ENCODE measurements around the gene STK4. TPM values are rescaled to one million over a fixed set of nuclear protein-coding genes. Genes with fewer than 3 reads are reported as not detected.

The STK4 gene
- total and polyA plus RNA-seq, 2 donors from 2014 or later = 4.3 to 41.0 TPM

DNA sequence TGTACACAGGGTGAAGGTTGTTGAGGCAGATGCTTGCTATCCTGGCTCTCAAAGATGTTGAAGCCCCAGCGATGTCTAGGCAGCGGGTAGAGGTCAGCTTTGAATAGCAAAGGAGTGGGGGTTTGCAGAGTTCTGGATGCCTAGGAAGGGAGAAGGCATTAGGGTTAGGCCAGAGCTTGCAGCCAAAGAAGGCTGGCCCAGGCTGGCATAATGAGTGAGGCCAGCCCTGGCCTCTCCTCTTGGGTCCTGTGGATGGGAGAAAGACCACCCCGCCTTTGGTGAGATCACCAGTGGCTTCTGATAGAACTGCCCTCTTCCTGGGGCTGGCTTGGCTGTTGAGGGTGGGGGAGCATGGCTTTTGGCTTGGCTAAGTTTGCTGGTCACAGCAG is 149.1 kb downstream of the STK4 start:
- Histone ChIP-seq H3K36me3 (ENCODE audit: control insufficient read depth in 2 of 3, insufficient read depth in 3 of 3, low read length in 3 of 3) (no peaks in the 10 kb centered on the region), H3K4me1 (ENCODE audit: control insufficient read depth in 2 of 3, insufficient read depth in 2 of 3, low read depth in 1 of 3, low read length in 3 of 3) (no peaks in the 10 kb centered on the region), H3K9ac (ENCODE audit: low read length in 3 of 3) (no peak overlapping the region), H3K27ac (ENCODE audit: low read depth in 2 of 2, low read length in 2 of 2) (no peak overlapping the region), H3K27me3 (ENCODE audit: control insufficient read depth, insufficient read depth, low read length) (no peaks in the 10 kb centered on the region), H3K9me3 (ENCODE audit: control insufficient read depth in 2 of 3, insufficient read depth in 1 of 3, low read length in 3 of 3) (no peaks in the 10 kb centered on the region), H3K4me3 (ENCODE audit: low read length in 3 of 3) (no peak overlapping the region)
- intact Hi-C loops (cut with DNase I) = no loop called here
- TF ChIP-seq, protein P1, sequence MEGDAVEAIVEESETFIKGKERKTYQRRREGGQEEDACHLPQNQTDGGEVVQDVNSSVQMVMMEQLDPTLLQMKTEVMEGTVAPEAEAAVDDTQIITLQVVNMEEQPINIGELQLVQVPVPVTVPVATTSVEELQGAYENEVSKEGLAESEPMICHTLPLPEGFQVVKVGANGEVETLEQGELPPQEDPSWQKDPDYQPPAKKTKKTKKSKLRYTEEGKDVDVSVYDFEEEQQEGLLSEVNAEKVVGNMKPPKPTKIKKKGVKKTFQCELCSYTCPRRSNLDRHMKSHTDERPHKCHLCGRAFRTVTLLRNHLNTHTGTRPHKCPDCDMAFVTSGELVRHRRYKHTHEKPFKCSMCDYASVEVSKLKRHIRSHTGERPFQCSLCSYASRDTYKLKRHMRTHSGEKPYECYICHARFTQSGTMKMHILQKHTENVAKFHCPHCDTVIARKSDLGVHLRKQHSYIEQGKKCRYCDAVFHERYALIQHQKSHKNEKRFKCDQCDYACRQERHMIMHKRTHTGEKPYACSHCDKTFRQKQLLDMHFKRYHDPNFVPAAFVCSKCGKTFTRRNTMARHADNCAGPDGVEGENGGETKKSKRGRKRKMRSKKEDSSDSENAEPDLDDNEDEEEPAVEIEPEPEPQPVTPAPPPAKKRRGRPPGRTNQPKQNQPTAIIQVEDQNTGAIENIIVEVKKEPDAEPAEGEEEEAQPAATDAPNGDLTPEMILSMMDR (IDR thresholded peaks at IDR 0.05; ENCODE audit: borderline replicate concordance, extremely low read depth, insufficient read depth) = no peak
- DNase-seq (no peak), FAIRE-seq (no peak)

DNA sequence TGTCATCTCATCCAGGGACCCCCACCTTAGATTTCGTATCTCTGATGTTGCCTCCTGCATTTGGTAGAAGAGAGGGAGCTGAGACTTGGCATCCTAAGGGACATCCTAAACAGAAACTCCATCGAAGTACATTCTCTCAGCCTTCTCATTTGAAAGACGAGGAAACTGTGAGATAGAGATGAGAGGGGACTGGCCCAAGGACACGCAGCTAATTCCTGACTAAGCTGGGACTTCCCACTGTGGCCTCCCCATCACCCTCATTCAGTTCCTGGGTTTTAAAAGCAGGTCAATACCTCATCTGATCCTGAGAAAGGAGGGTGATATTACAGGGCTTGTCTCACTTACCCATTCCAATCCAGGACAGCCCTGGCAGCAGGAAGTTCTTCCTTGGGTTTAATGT is 149.5 kb downstream of the STK4 start:
- intact Hi-C loops (cut with DNase I) = no loop called here
- Histone ChIP-seq H3K36me3 (ENCODE audit: control insufficient read depth in 2 of 3, insufficient read depth in 3 of 3, low read length in 3 of 3) (no peaks in the 10 kb centered on the region), H3K27me3 (ENCODE audit: control insufficient read depth, insufficient read depth, low read length) (no peaks in the 10 kb centered on the region), H3K27ac (ENCODE audit: low read depth in 2 of 2, low read length in 2 of 2) (no peak overlapping the region), H3K9me3 (ENCODE audit: control insufficient read depth in 2 of 3, insufficient read depth in 1 of 3, low read length in 3 of 3) (no peaks in the 10 kb centered on the region), H3K4me3 (ENCODE audit: low read length in 3 of 3) (no peak overlapping the region), H3K9ac (ENCODE audit: low read length in 3 of 3) (no peak overlapping the region), H3K4me1 (ENCODE audit: control insufficient read depth in 2 of 3, insufficient read depth in 2 of 3, low read depth in 1 of 3, low read length in 3 of 3) (no peaks in the 10 kb centered on the region)
- TF ChIP-seq, protein P1 (IDR thresholded peaks at IDR 0.05; ENCODE audit: borderline replicate concordance, extremely low read depth, insufficient read depth) = no peak
- FAIRE-seq = no peak
- DNase-seq = no peak

DNA sequence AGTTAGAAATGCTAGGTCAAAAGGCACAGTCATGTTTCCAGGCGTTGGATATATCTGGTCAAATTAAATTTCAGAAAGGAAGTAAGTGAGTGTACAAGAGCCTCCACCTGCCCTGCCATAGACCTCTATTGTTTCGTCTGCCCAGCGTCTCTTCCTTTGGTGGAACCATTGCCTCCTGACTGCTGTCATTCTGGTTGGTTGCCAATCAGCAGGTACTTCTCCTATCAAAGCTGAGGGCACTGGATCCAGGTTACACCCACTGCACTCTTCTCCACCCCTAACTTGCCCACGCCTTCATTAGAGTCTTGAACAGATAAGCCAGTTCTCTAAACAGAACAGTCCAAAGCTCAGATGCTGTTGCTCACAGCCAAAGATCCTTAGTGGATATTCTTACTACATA is 151.3 kb downstream of the STK4 start:
- no peaks in the 10 kb centered on the region for H3K9me3 ChIP-seq (ENCODE audit: control insufficient read depth in 2 of 3, insufficient read depth in 1 of 3, low read length in 3 of 3)
- TF ChIP-seq, protein P1 (IDR thresholded peaks at IDR 0.05; ENCODE audit: borderline replicate concordance, extremely low read depth, insufficient read depth) = no peak
- no peak overlapping the region for H3K9ac ChIP-seq (ENCODE audit: low read length in 3 of 3)
- no peaks in the 10 kb centered on the region for H3K36me3 ChIP-seq (ENCODE audit: control insufficient read depth in 2 of 3, insufficient read depth in 3 of 3, low read length in 3 of 3)
- DNase-seq (no peak), FAIRE-seq (no peak)
- H3K27ac ChIP-seq (ENCODE audit: low read depth in 2 of 2, low read length in 2 of 2) = no peak overlapping the region
- intact Hi-C loops (cut with DNase I) = no loop called here
- H3K27me3 ChIP-seq (ENCODE audit: control insufficient read depth, insufficient read depth, low read length) = no peaks in the 10 kb centered on the region
- no peak overlapping the region for H3K4me3 ChIP-seq (ENCODE audit: low read length in 3 of 3)
- no peaks in the 10 kb centered on the region for H3K4me1 ChIP-seq (ENCODE audit: control insufficient read depth in 2 of 3, insufficient read depth in 2 of 3, low read depth in 1 of 3, low read length in 3 of 3)

DNA sequence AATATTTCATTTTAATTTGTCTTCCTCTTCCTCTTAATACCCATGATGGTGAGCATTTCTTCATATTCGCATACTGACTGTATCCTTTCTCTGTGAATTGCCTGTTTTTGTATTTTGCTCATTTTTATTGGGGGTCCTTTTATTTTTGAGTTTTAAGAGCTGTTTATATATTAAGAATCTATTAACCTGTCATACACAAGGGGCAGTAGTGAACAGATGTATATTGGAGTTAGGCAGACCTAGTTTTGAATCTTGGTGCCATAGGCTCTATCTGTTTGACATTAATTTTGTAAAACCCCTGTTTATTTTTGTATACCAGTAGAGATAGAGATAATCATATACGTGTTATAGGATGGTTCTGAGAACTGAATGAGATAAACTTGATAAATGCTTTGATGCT is 151.7 kb downstream of the STK4 start:
- no peak for DNase-seq
- Histone ChIP-seq H3K27me3 (ENCODE audit: control insufficient read depth, insufficient read depth, low read length) (no peaks in the 10 kb centered on the region), H3K27ac (ENCODE audit: low read depth in 2 of 2, low read length in 2 of 2) (no peak overlapping the region), H3K4me3 (ENCODE audit: low read length in 3 of 3) (no peak overlapping the region), H3K4me1 (ENCODE audit: control insufficient read depth in 2 of 3, insufficient read depth in 2 of 3, low read depth in 1 of 3, low read length in 3 of 3) (no peaks in the 10 kb centered on the region), H3K9ac (ENCODE audit: low read length in 3 of 3) (no peak overlapping the region), H3K36me3 (ENCODE audit: control insufficient read depth in 2 of 3, insufficient read depth in 3 of 3, low read length in 3 of 3) (no peaks in the 10 kb centered on the region), H3K9me3 (ENCODE audit: control insufficient read depth in 2 of 3, insufficient read depth in 1 of 3, low read length in 3 of 3) (no peaks in the 10 kb centered on the region)
- TF ChIP-seq, protein P1 (IDR thresholded peaks at IDR 0.05; ENCODE audit: borderline replicate concordance, extremely low read depth, insufficient read depth) = no peak
- FAIRE-seq = no peak
- intact Hi-C loops (cut with DNase I) = no loop called here

Data from kidney (tissue), 14 donors.